ENCODE measurements around the gene NLGN4Y. TPM values are rescaled to one million over a fixed set of nuclear protein-coding genes. Genes with fewer than 3 reads are reported as not detected.

The NLGN4Y gene
- total and polyA plus RNA-seq, 4 donors = 2.9 to 5.3 TPM; not detected in 2

DNA sequence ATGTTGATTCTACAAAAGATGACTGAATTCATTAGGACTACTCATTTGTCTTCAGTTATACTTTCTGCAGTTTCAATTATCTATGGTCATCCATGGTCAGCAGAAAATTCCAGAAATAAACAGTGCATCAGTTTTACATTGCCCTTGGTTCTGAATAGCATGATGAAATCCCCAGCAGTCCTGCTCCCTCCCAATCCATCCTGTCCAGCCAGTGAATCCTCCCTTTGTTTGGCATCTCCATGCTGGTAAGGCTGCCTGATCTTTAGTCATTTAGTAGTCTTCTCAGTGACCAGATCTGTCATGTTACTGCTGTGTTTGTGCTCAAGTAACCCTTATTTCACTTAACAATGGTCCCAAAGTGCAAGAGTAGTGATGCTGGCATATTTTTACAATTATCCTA is 239.3 kb downstream of the NLGN4Y start:
- Histone ChIP-seq H3K36me3 (ENCODE audit: control insufficient read depth in 4 of 4, insufficient read depth in 3 of 4, low read depth in 1 of 4, low read length in 3 of 4) (no peaks in the 10 kb centered on the region), H3K4me3 (ENCODE audit: low read depth in 1 of 3, low read length in 3 of 3) (no peak overlapping the region), H3K27me3 (ENCODE audit: control insufficient read depth in 4 of 4, insufficient read depth in 4 of 4, low read length in 3 of 4) (no peaks in the 10 kb centered on the region), H3K9me3 (ENCODE audit: control insufficient read depth in 4 of 4, low read length in 3 of 4) (no peaks in the 10 kb centered on the region), H3K4me1 (ENCODE audit: control insufficient read depth in 4 of 4, insufficient read depth in 4 of 4, low read length in 3 of 4) (no peaks in the 10 kb centered on the region), H3K27ac (ENCODE audit: low read depth in 1 of 2, low read length in 2 of 2) (no peak overlapping the region), H3K9ac (ENCODE audit: low read depth in 1 of 2, low read length in 2 of 2) (no peak overlapping the region)
- TF ChIP-seq, protein P1, sequence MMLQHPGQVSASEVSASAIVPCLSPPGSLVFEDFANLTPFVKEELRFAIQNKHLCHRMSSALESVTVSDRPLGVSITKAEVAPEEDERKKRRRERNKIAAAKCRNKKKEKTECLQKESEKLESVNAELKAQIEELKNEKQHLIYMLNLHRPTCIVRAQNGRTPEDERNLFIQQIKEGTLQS (IDR thresholded peaks at IDR 0.05) = no peak
- TF ChIP-seq HNF4G (IDR thresholded peaks at IDR 0.05) (no peak), RXRA (IDR thresholded peaks at IDR 0.05) (no peak), YY1 (IDR thresholded peaks at IDR 0.05) (no peak)
- TF ChIP-seq, protein P2, sequence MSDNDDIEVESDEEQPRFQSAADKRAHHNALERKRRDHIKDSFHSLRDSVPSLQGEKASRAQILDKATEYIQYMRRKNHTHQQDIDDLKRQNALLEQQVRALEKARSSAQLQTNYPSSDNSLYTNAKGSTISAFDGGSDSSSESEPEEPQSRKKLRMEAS (IDR thresholded peaks at IDR 0.05) = no peak
- TF ChIP-seq, protein P3, sequence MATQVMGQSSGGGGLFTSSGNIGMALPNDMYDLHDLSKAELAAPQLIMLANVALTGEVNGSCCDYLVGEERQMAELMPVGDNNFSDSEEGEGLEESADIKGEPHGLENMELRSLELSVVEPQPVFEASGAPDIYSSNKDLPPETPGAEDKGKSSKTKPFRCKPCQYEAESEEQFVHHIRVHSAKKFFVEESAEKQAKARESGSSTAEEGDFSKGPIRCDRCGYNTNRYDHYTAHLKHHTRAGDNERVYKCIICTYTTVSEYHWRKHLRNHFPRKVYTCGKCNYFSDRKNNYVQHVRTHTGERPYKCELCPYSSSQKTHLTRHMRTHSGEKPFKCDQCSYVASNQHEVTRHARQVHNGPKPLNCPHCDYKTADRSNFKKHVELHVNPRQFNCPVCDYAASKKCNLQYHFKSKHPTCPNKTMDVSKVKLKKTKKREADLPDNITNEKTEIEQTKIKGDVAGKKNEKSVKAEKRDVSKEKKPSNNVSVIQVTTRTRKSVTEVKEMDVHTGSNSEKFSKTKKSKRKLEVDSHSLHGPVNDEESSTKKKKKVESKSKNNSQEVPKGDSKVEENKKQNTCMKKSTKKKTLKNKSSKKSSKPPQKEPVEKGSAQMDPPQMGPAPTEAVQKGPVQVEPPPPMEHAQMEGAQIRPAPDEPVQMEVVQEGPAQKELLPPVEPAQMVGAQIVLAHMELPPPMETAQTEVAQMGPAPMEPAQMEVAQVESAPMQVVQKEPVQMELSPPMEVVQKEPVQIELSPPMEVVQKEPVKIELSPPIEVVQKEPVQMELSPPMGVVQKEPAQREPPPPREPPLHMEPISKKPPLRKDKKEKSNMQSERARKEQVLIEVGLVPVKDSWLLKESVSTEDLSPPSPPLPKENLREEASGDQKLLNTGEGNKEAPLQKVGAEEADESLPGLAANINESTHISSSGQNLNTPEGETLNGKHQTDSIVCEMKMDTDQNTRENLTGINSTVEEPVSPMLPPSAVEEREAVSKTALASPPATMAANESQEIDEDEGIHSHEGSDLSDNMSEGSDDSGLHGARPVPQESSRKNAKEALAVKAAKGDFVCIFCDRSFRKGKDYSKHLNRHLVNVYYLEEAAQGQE (IDR thresholded peaks at IDR 0.05) = no peak
- DNase-seq (ENCODE audit: low spot score) = no peak

DNA sequence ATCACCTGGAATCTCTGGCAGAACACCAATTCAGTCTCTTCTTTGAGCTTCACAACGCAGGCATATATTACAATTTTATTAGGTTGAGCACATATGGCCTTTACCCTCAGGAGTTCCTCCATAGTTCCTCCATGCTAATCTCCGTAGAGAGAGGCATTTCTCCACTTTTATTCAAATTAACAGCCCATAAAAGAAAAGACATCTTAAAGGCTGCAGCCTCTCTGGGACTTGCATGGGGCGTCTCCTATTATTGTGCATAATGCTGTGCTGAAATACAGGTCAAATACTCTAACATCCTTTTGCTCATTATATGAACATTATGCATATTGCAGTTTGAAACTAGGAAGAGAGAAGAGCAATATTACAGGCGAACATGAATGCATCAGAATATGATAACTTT is 253.9 kb downstream of the NLGN4Y start:
- no peak overlapping the region for H3K27ac ChIP-seq (ENCODE audit: low read depth in 1 of 2, low read length in 2 of 2)
- WGBS = 88% methylated on average over 4 of the region's 4 CpGs
- no peaks in the 10 kb centered on the region for H3K9me3 ChIP-seq (ENCODE audit: control insufficient read depth in 4 of 4, low read length in 3 of 4)
- H3K9ac ChIP-seq (ENCODE audit: low read depth in 1 of 2, low read length in 2 of 2) = no peak overlapping the region
- TF ChIP-seq, protein P1 (IDR thresholded peaks at IDR 0.05) = no peak
- TF ChIP-seq, protein P4, sequence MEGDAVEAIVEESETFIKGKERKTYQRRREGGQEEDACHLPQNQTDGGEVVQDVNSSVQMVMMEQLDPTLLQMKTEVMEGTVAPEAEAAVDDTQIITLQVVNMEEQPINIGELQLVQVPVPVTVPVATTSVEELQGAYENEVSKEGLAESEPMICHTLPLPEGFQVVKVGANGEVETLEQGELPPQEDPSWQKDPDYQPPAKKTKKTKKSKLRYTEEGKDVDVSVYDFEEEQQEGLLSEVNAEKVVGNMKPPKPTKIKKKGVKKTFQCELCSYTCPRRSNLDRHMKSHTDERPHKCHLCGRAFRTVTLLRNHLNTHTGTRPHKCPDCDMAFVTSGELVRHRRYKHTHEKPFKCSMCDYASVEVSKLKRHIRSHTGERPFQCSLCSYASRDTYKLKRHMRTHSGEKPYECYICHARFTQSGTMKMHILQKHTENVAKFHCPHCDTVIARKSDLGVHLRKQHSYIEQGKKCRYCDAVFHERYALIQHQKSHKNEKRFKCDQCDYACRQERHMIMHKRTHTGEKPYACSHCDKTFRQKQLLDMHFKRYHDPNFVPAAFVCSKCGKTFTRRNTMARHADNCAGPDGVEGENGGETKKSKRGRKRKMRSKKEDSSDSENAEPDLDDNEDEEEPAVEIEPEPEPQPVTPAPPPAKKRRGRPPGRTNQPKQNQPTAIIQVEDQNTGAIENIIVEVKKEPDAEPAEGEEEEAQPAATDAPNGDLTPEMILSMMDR (IDR thresholded peaks at IDR 0.05; ENCODE audit: low read depth, low read length, missing input control) = no peak
- TF ChIP-seq TAF1 (conservative IDR thresholded peaks at IDR 0.05) (no peak), JUND (IDR thresholded peaks at IDR 0.05) (no peak), SP1 (IDR thresholded peaks at IDR 0.05) (no peak), FOXA1 (IDR thresholded peaks at IDR 0.05) (no peak), YY1 (IDR thresholded peaks at IDR 0.05) (no peak), RAD21 (IDR thresholded peaks at IDR 0.05) (no peak), NR2F2 (IDR thresholded peaks at IDR 0.05) (no peak), GABPA (IDR thresholded peaks at IDR 0.05 in 1 of 2, conservative IDR thresholded peaks at IDR 0.05 in 1 of 2) (no peak), FOXA2 (IDR thresholded peaks at IDR 0.05) (no peak), HNF4G (IDR thresholded peaks at IDR 0.05) (no peak), EGR1 (IDR thresholded peaks at IDR 0.05; ENCODE audit: low read depth in 2 of 2) (no peak)
- TF ChIP-seq, protein P2 (IDR thresholded peaks at IDR 0.05) = no peak
- TF ChIP-seq, protein P3 (IDR thresholded peaks at IDR 0.05) = no peak
- TF ChIP-seq, protein P5, sequence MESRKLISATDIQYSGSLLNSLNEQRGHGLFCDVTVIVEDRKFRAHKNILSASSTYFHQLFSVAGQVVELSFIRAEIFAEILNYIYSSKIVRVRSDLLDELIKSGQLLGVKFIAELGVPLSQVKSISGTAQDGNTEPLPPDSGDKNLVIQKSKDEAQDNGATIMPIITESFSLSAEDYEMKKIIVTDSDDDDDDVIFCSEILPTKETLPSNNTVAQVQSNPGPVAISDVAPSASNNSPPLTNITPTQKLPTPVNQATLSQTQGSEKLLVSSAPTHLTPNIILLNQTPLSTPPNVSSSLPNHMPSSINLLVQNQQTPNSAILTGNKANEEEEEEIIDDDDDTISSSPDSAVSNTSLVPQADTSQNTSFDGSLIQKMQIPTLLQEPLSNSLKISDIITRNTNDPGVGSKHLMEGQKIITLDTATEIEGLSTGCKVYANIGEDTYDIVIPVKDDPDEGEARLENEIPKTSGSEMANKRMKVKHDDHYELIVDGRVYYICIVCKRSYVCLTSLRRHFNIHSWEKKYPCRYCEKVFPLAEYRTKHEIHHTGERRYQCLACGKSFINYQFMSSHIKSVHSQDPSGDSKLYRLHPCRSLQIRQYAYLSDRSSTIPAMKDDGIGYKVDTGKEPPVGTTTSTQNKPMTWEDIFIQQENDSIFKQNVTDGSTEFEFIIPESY (IDR thresholded peaks at IDR 0.05) = no peak
- H3K36me3 ChIP-seq (ENCODE audit: control insufficient read depth in 4 of 4, insufficient read depth in 3 of 4, low read depth in 1 of 4, low read length in 3 of 4) = no peaks in the 10 kb centered on the region
- H3K4me3 ChIP-seq (ENCODE audit: low read depth in 1 of 3, low read length in 3 of 3) = no peak overlapping the region
- H3K4me1 ChIP-seq (ENCODE audit: control insufficient read depth in 4 of 4, insufficient read depth in 4 of 4, low read length in 3 of 4) = no peaks in the 10 kb centered on the region
- H3K27me3 ChIP-seq (ENCODE audit: control insufficient read depth in 4 of 4, insufficient read depth in 4 of 4, low read length in 3 of 4) = no peaks in the 10 kb centered on the region
- DNase-seq (ENCODE audit: low spot score) = no peak

Measured in liver (tissue), 9 donors.